GM19438 (cell line): Measurements from ENCODE around the gene TSPYL6.

ENCODE experiments used
- ATAC-seq: cut with Tn5 transposase; IDR thresholded peaks from one replicate; pipeline ENCODE4 v1.9.1; 2021; ENCODE audit warnings: low read depth; ENCODE audit not compliant: unreplicated experiment

The TSPYL6 gene

GRCh38 chr2:54259413-54260240 is 3.6 kb upstream of the TSPYL6 start:
- no peak for ATAC-seq

GRCh38 chr2:54258166-54258565 is 2.1 kb upstream of the TSPYL6 start:
- no peak for ATAC-seq

- no peak for ATAC-seq
Measured at GRCh38 chr2:54255230-54256090, 569 bp downstream of the TSPYL6 start.

GRCh38 chr2:54254180-54254579 is 1.8 kb downstream of the TSPYL6 start:
- ATAC-seq: no peak

- no peak for ATAC-seq
Measured at GRCh38 chr2:54249629-54250028, 6.4 kb downstream of the TSPYL6 start.

GRCh38 chr2:54247115-54247514 is 8.9 kb downstream of the TSPYL6 start:
- ATAC-seq: no peak

- no peak for ATAC-seq
Measured at GRCh38 chr2:54240515-54241469, 15.2 kb downstream of the TSPYL6 start.

GRCh38 chr2:54239427-54239826 is 16.6 kb downstream of the TSPYL6 start:
- ATAC-seq: no peak

- no peak for ATAC-seq
Measured at GRCh38 chr2:54237428-54237827, 18.6 kb downstream of the TSPYL6 start.

- ATAC-seq: no peak
Measured at GRCh38 chr2:54233832-54234649, 22.0 kb downstream of the TSPYL6 start.

- ATAC-seq: no peak
Measured at GRCh38 chr2:54228945-54229344, 27.1 kb downstream of the TSPYL6 start.

GRCh38 chr2:54227798-54228197 is 28.2 kb downstream of the TSPYL6 start:
- no peak for ATAC-seq

- ATAC-seq: no peak
Measured at GRCh38 chr2:54226260-54226659, 29.8 kb downstream of the TSPYL6 start.

- ATAC-seq: no peak
Measured at GRCh38 chr2:54224997-54225396, 31.0 kb downstream of the TSPYL6 start.

GRCh38 chr2:54213082-54213481 is 42.9 kb downstream of the TSPYL6 start:
- ATAC-seq: no peak

GRCh38 chr2:54212456-54212855 is 43.6 kb downstream of the TSPYL6 start:
- ATAC-seq: no peak

- no peak for ATAC-seq
Measured at GRCh38 chr2:54209379-54209778, 46.6 kb downstream of the TSPYL6 start.

- no peak for ATAC-seq
Measured at GRCh38 chr2:54208364-54209240, 47.4 kb downstream of the TSPYL6 start.
